NCI-H524 (cell line): ENCODE results near the gene PBX3.

ENCODE experiments used
- DNase-seq, 2 experiments: peaks; one replicate each; lab custom pipeline; 2025; lab: John Stamatoyannopoulos, UW

Gene PBX3

GRCh38 chr9:125747053-125747764, at the start of gene PBX3:
Gene PBX3, plus strand, starts transcription at chr9:125747373.
- peak; percentile 39 to 57 for DNase-seq

GRCh38 chr9:125699870-125700269, 47.3 kb upstream of the PBX3 start:
- DNase-seq: peak; percentile 25 to 27

- no peak for DNase-seq
Measured at GRCh38 chr9:125700791-125701190, 46.4 kb upstream of the PBX3 start.

- no peak for DNase-seq
Measured at GRCh38 chr9:125701351-125701750, 45.8 kb upstream of the PBX3 start.

- DNase-seq: no peak
Measured at GRCh38 chr9:125703662-125704061, 43.5 kb upstream of the PBX3 start.

- no peak for DNase-seq
Measured at GRCh38 chr9:125705893-125706292, 41.3 kb upstream of the PBX3 start.

- peak; percentile 92 to 99 for DNase-seq
Measured at GRCh38 chr9:125706651-125707471, 40.3 kb upstream of the PBX3 start, which contains the start of gene MAPKAP1. Gene MAPKAP1, minus strand, starts transcription at chr9:125707208. Its CDS starts 34,634 bp downstream, at chr9:125672574.

- DNase-seq: no peak
Measured at GRCh38 chr9:125707472-125707804, 39.7 kb upstream of the PBX3 start.

GRCh38 chr9:125726456-125727132, 20.6 kb upstream of the PBX3 start:
- DNase-seq: no peak

GRCh38 chr9:125730168-125730567, 17.0 kb upstream of the PBX3 start:
- no peak for DNase-seq

- DNase-seq: peak; percentile 34 to 79
Measured at GRCh38 chr9:125732562-125732961, 14.6 kb upstream of the PBX3 start.

- DNase-seq: no peak
Measured at GRCh38 chr9:125739436-125739835, 7.7 kb upstream of the PBX3 start.

- DNase-seq: no peak
Measured at GRCh38 chr9:125742657-125743056, 4.5 kb upstream of the PBX3 start.

- no peak for DNase-seq
Measured at GRCh38 chr9:125743682-125744428, 3.3 kb upstream of the PBX3 start.

- peak in 1 of 2 experiments; percentile 24 for DNase-seq
Measured at GRCh38 chr9:125744616-125745015, 2.6 kb upstream of the PBX3 start.

GRCh38 chr9:125745018-125745417, 2.2 kb upstream of the PBX3 start:
- peak in 1 of 2 experiments; percentile 43 for DNase-seq

GRCh38 chr9:125745682-125746016, 1.5 kb upstream of the PBX3 start:
- no peak for DNase-seq

GRCh38 chr9:125746017-125746773, 978 bp upstream of the PBX3 start:
- DNase-seq: peak; percentile 99

GRCh38 chr9:125746774-125747052, 460 bp upstream of the PBX3 start:
- DNase-seq: no peak

- peak in 1 of 2 experiments; percentile 40 for DNase-seq
Measured at GRCh38 chr9:125747765-125748445, 732 bp downstream of the PBX3 start.
